Neutrophil (primary cell): Measurements from ENCODE around the gene TST.

Experiments
- H3K27ac ChIP-seq: fragments of 200-600 bp; sonication (generic); 2 replicates; pipeline ENCODE4 v1.5.1; 2016; ENCODE audit warnings: mild to moderate bottlenecking, moderate library complexity
- H3K27me3 ChIP-seq: fragments of 200-600 bp; sonication (generic); 2 replicates; pipeline ENCODE4 v1.6.0; 2016; ENCODE audit warnings: mild to moderate bottlenecking
- H3K36me3 ChIP-seq: fragments of 200-600 bp; sonication (generic); 2 replicates; pipeline ENCODE4 v1.5.1; 2017
- H3K4me1 ChIP-seq, 2 experiments: fragments of 200-600 bp in 1 of 2; sonication (generic) in 1 of 2; 1 replicate in 1 of 2; 2 replicates in 1 of 2; pipeline versions ENCODE4 v1.5.1 to v1.6.1; 2013 to 2016; ENCODE audit warnings: low read depth in 1 of 2, low read length in 1 of 2, mild to moderate bottlenecking in 1 of 2, moderate library complexity in 1 of 2; ENCODE audit not compliant: control insufficient read depth in 1 of 2, insufficient read depth in 1 of 2
- H3K4me3 ChIP-seq, 2 experiments: fragments of 200-600 bp in 1 of 2; sonication (generic) in 1 of 2; 1 replicate in 1 of 2; 2 replicates in 1 of 2; pipeline ENCODE4 v1.5.1; 2013 to 2016; ENCODE audit warnings: low read depth in 1 of 2, low read length in 1 of 2, mild to moderate bottlenecking in 1 of 2, moderate library complexity in 1 of 2
- H3K9me3 ChIP-seq: fragments of 200-600 bp; sonication (generic); 2 replicates; pipeline ENCODE4 v1.5.1; 2016
- TF ChIP-seq, protein P1 (sequence below): fragments of 200-600 bp; sonication (generic); IDR thresholded peaks from 2 replicates; pipeline ENCODE4 v1.5.1; 2016; ENCODE audit warnings: antibody characterized with exemption

The TST gene

DNA sequence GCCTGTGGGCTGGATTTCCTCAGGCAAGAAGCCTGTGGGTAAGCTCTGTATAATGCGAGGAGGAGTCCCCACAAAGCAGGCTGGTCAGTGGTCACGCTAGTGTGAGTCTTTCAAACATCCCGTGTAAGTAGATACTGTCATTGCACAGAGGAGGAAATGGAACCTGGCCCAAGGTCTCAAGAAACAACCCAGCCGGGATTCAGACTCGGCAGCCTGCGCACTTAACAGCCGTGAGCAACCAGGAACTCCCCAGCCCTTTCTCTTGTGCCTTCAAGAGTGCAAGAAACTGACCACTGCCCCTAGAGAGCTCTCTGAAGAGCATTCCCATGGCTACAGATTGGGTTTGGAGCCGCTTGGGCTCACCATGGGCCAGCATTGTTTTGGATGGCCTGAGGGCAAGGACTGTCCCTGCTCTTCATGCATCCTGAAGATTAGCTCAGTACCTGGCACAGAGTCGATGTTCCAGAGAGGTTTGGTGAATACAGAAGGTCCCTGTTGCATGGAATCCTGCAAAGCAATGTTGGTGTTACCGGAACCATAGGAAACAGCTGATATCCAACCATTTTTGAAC lies 6.3 kb upstream of the TST start:
- Histone ChIP-seq H3K27me3 (no peaks in the 10 kb centered on the region), H3K4me3 (no peak overlapping the region), H3K27ac (no peak overlapping the region), H3K9me3 (no peaks in the 10 kb centered on the region), H3K36me3 (peaks cover 64% of the 10 kb centered on the region), H3K4me1 (peaks cover 3 to 11% of the 10 kb centered on the region in 2 experiments)
- TF ChIP-seq, protein P1, sequence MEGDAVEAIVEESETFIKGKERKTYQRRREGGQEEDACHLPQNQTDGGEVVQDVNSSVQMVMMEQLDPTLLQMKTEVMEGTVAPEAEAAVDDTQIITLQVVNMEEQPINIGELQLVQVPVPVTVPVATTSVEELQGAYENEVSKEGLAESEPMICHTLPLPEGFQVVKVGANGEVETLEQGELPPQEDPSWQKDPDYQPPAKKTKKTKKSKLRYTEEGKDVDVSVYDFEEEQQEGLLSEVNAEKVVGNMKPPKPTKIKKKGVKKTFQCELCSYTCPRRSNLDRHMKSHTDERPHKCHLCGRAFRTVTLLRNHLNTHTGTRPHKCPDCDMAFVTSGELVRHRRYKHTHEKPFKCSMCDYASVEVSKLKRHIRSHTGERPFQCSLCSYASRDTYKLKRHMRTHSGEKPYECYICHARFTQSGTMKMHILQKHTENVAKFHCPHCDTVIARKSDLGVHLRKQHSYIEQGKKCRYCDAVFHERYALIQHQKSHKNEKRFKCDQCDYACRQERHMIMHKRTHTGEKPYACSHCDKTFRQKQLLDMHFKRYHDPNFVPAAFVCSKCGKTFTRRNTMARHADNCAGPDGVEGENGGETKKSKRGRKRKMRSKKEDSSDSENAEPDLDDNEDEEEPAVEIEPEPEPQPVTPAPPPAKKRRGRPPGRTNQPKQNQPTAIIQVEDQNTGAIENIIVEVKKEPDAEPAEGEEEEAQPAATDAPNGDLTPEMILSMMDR, result no peak

DNA sequence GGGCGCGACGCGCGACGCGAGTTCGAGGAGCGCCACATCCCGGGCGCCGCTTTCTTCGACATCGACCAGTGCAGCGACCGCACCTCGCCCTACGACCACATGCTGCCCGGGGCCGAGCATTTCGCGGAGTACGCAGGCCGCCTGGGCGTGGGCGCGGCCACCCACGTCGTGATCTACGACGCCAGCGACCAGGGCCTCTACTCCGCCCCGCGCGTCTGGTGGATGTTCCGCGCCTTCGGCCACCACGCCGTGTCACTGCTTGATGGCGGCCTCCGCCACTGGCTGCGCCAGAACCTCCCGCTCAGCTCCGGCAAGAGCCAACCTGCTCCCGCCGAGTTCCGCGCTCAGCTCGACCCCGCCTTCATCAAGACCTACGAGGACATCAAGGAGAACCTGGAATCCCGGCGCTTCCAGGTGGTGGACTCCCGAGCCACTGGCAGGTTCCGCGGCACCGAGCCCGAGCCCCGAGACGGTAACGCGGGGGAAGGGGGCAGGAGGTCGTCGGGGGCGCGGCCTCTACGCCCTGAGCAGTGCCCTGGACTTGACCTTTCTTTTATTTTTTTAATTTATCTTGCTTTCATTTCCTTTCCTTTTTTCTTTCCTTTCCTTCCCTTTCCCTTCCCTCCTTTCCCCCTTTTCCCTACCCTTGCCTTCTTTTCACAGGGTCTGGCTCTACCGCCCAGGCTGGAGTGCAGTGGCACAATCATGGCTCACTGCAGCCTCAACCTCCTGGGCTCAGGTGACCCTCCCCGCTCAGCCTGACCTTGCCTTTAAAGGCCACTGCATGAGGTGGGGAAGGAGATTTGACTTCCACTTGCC lies 5.3 kb upstream of the TST start:
- no peak overlapping the region for H3K27ac ChIP-seq
- H3K36me3 ChIP-seq, result peaks cover 53% of the 10 kb centered on the region
- H3K4me1 ChIP-seq, result peaks cover 11 to 18% of the 10 kb centered on the region in 2 experiments
- H3K9me3 ChIP-seq, result no peaks in the 10 kb centered on the region
- no peak overlapping the region for H3K4me3 ChIP-seq
- H3K27me3 ChIP-seq, result no peaks in the 10 kb centered on the region
- TF ChIP-seq, protein P1, result no peak

DNA sequence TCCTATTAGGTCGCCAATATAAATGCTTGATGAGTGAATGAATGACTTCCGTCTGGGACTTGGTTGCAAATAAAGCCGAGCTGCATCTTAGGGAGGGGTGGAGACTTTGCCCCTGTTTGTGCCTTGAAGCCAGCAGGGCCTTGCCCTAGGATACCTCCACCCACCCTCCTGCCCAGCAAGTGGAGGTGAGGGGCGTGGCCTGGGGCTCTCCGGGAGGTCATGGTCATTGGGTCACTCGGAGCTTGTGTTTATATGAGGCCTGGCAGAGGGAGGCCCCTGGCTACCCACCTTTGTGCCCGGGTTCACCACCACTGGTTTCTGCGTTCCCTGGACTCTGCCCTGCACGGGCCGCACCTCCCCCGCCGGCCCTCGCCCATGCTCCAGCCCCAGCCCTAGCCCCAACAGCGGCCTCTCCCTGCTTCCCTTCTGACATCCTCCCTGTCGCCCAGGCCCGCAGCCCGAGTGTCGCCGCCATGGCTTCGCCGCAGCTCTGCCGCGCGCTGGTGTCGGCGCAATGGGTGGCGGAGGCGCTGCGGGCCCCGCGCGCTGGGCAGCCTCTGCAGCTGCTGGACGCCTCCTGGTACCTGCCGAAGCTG lies 4.6 kb upstream of the TST start:
- TF ChIP-seq, protein P1, result no peak
- Histone ChIP-seq H3K36me3 (peaks cover 46% of the 10 kb centered on the region), H3K27me3 (no peaks in the 10 kb centered on the region), H3K9me3 (no peaks in the 10 kb centered on the region), H3K4me3 (no peak overlapping the region), H3K4me1 (peaks cover 11 to 19% of the 10 kb centered on the region in 2 experiments), H3K27ac (no peak overlapping the region)

DNA sequence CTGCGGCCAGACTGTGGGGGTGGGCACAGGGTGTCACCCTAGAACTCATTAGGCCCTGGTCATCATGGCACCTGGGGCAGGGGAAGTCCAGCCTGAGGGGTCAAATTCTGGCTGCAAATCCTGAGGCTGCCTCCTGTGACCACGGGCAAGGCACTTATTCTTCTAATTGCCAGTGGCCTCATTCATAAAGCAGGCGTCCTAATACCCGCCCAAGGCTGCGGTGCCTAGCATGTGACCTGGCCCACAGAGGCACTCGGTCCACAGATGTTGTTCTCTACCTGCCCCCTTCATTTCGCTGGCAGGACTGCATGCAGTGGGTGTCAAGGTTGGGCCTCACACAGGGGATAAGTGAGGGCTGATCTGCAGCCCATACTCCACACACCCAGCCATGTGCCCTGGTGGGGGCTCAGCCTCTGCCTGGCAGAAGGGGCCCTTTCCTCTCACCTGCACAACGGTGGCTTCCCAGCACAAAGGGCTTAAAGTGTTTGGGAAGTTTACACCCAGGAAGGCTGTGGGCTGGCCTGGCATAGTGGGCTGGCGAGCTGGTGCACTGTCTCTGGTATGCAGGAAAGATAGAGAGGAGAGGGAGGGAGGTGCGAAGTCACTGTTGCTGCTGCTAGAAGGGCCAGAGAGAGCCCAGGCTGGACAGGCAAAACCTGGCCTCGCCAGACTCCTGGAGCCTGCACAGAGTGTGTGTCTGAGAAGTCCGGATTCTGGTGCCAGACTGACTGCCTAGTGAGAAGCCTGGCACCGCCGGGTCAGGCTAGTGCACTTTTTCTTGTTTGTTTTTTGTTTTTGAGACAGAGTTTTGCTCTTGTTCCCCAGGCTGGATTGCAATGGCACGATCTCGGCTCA lies 3.5 kb upstream of the TST start:
- Histone ChIP-seq H3K27me3 (no peaks in the 10 kb centered on the region), H3K4me1 (peaks cover 22 to 30% of the 10 kb centered on the region in 2 experiments), H3K27ac (no peak overlapping the region), H3K9me3 (no peaks in the 10 kb centered on the region), H3K36me3 (peaks cover 38% of the 10 kb centered on the region), H3K4me3 (no peak overlapping the region)
- TF ChIP-seq, protein P1, result no peak

DNA sequence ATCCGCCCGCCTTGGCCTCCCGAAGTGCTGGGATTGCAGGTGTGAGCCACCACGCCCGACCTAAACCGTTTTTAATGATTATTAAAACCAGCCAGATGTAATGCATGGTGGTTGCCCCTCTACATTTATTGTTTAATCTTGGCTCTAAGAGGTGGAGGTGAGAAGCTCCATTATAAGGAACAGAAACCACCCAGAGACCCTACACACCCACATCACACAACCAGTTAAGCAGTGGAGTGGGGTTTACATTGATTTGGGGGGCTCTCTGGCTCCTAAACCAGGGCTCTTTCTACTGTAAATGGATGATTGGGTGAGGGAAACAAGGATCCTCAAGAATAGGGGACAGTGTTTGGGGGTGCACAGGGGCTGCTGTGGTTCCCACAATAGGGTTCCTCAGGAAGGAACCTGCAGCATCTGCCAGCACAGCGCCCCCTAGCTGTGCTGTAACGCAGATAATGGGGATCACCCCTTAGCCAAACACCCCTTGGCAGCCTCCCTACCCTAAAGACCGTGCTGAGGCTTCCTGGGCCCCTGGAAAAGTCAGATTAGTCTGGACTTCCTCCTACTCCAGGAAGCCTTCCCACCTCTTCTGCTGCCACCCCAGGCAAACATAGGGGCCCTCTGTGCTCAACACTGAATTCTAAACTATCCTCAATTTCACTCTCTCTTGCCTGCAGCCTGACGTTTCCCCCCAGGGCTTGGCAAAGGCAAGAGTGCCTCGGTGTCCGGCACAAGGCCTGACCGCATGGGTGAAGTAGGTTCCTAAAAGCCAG lies 2.6 kb upstream of the TST start:
- H3K4me3 ChIP-seq, result no peak overlapping the region
- H3K4me1 ChIP-seq, result peaks cover 30 to 37% of the 10 kb centered on the region in 2 experiments
- no peak overlapping the region for H3K27ac ChIP-seq
- H3K27me3 ChIP-seq, result no peaks in the 10 kb centered on the region
- TF ChIP-seq, protein P1, result peak; percentile 70
- H3K36me3 ChIP-seq, result peaks cover 33% of the 10 kb centered on the region
- H3K9me3 ChIP-seq, result no peaks in the 10 kb centered on the region
